Stimulated activated CD8-positive, alpha-beta memory T cell treated with anti-CD3 and anti-CD28 coated beads, Interleukin-7, amount 100 ng/mL, for 48 hours (primary cell): ENCODE measurements around the gene PCDHGC5.

Experiments used
- DNase-seq, 2 donors: peaks; one replicate each; pipeline ENCODE4 v3.0.0-alpha.2; 2020; ENCODE audit warnings: low read depth in 1 of 2; ENCODE audit errors: extremely low read depth in 1 of 2

PCDHGC5 gene

GRCh38 chr5:141490771-141491170, 1.9 kb downstream of the PCDHGC5 start:
- no peak for DNase-seq

- no peak for DNase-seq
These were observed 2.7 kb downstream of the PCDHGC5 start for GRCh38 chr5:141491323-141492167.

- no peak for DNase-seq
These were observed 3.4 kb downstream of the PCDHGC5 start for GRCh38 chr5:141492168-141492885.

GRCh38 chr5:141493500-141494422, 4.9 kb downstream of the PCDHGC5 start:
- DNase-seq = no peak

GRCh38 chr5:141494761-141495452, 6.0 kb downstream of the PCDHGC5 start:
- DNase-seq = no peak

GRCh38 chr5:141495453-141495811, 6.6 kb downstream of the PCDHGC5 start:
- DNase-seq = no peak

- DNase-seq = no peak
These were observed 7.2 kb downstream of the PCDHGC5 start for GRCh38 chr5:141496038-141496437.

- no peak for DNase-seq
These were observed 12.9 kb downstream of the PCDHGC5 start for GRCh38 chr5:141501761-141502160.

- no peak for DNase-seq
These were observed 14.8 kb downstream of the PCDHGC5 start for GRCh38 chr5:141503681-141504080.

GRCh38 chr5:141504216-141504615, 15.3 kb downstream of the PCDHGC5 start:
- no peak for DNase-seq

GRCh38 chr5:141506381-141507155, 17.7 kb downstream of the PCDHGC5 start:
- DNase-seq = no peak

GRCh38 chr5:141507387-141508091, 18.7 kb downstream of the PCDHGC5 start:
- no peak for DNase-seq

GRCh38 chr5:141508440-141508797, 19.5 kb downstream of the PCDHGC5 start:
- no peak for DNase-seq

- DNase-seq = no peak
These were observed 20.1 kb downstream of the PCDHGC5 start for GRCh38 chr5:141508798-141509611.

- DNase-seq = no peak
These were observed 21.3 kb downstream of the PCDHGC5 start for GRCh38 chr5:141510160-141510559.

- DNase-seq = no peak
These were observed 22.1 kb downstream of the PCDHGC5 start for GRCh38 chr5:141510850-141511601.

- DNase-seq = no peak
These were observed 23.0 kb downstream of the PCDHGC5 start for GRCh38 chr5:141511771-141512325.
